ENCODE measurements around the gene SPOCK2. TPM values are rescaled to one million over a fixed set of nuclear protein-coding genes. Genes with fewer than 3 reads are reported as not detected.
A peak's percentile ranks its signal among the peaks of the same experiment; 100 is the strongest.

Gene SPOCK2
- total and polyA plus RNA-seq, 2 of the 13 experiments (the other 11 are each of a cell fraction or from before 2014, with no cell fraction given), result 8.6 to 30.6 TPM

GRCh38 chr10:72030762-72031543 is 57.4 kb downstream of the SPOCK2 start (continued):
- peak; percentile 66 for TF ChIP-seq ZNF362 (CRISPR knock-in tag; IDR thresholded peaks at IDR 0.05; ENCODE audit: borderline replicate concordance)
- no peak for TF ChIP-seq STAT5B (CRISPR knock-in tag; IDR thresholded peaks at IDR 0.05)
- TF ChIP-seq GABPB1 (CRISPR knock-in tag; IDR thresholded peaks at IDR 0.05), result peak; percentile 62
- TF ChIP-seq ZBTB8A (CRISPR knock-in tag; IDR thresholded peaks at IDR 0.05; ENCODE audit: borderline replicate concordance, low read depth), result peak; percentile 67; the same call in 1 of the 2 replicates
- peak; percentile 98 for TF ChIP-seq PAXIP1 (CRISPR knock-in tag; conservative IDR thresholded peaks at IDR 0.05)
- TF ChIP-seq ZFYVE20 (CRISPR knock-in tag; IDR thresholded peaks at IDR 0.05; ENCODE audit: borderline replicate concordance, low read depth), result no peak
- TF ChIP-seq ZNF562 (CRISPR knock-in tag; IDR thresholded peaks at IDR 0.05; ENCODE audit: borderline replicate concordance), result no peak
- peak; percentile 93; the same call in 1 of the 2 replicates for TF ChIP-seq BRD4 (CRISPR knock-in tag; IDR thresholded peaks at IDR 0.05)
- TF ChIP-seq SSRP1 (CRISPR knock-in tag; IDR thresholded peaks at IDR 0.05), result no peak; the same call in 1 of the 2 replicates
- no peak for TF ChIP-seq SRSF4 (IDR thresholded peaks at IDR 0.05; ENCODE audit: low read depth, low read length, poor library complexity, severe bottlenecking)
- TF ChIP-seq ZNF564 (CRISPR knock-in tag; IDR thresholded peaks at IDR 0.05), result peak; percentile 74; the same call in 1 of the 2 replicates
- no peak for TF ChIP-seq GRHL1 (CRISPR knock-in tag; conservative IDR thresholded peaks at IDR 0.05)
- TF ChIP-seq HNF1B (CRISPR knock-in tag; IDR thresholded peaks at IDR 0.05), result no peak; the same call in 1 of the 2 replicates
- no peak for TF ChIP-seq SP2 (CRISPR knock-in tag; IDR thresholded peaks at IDR 0.05)
- no peak for TF ChIP-seq ZFP41 (CRISPR knock-in tag; IDR thresholded peaks at IDR 0.05; ENCODE audit: borderline replicate concordance)
- no peak for TF ChIP-seq NPAS2 (CRISPR knock-in tag; IDR thresholded peaks at IDR 0.05; ENCODE audit: borderline replicate concordance)
- peak; percentile 43; the same call in 1 of the 2 replicates for TF ChIP-seq ZKSCAN1 (IDR thresholded peaks at IDR 0.05; ENCODE audit: low read length)
- TF ChIP-seq ZNF292 (CRISPR knock-in tag; IDR thresholded peaks at IDR 0.05; ENCODE audit: borderline replicate concordance, low read depth), result peak; percentile 98

All from HepG2 (cell line).